Colonic mucosa (tissue), 4 donors: ENCODE results near the gene RTN4IP1. TPM values are rescaled to one million over a fixed set of nuclear protein-coding genes. Genes with fewer than 3 reads are reported as not detected.
"Not testable (repeated sequence)": the region's sequence is repeated elsewhere in the genome, so short reads cannot be mapped to it uniquely, and the experiment has no call there.

ENCODE experiments used
- DNase-seq: peaks from one replicate; pipeline ENCODE4 v3.0.0-alpha.2; 2020
- H3K27ac ChIP-seq: fragments of 200-600 bp; one replicate; pipeline ENCODE4 v1.8.0; 2021
- H3K27me3 ChIP-seq: fragments of 200-600 bp; one replicate; pipeline ENCODE4 v1.8.0; 2021
- H3K36me3 ChIP-seq: fragments of 200-600 bp; one replicate; pipeline ENCODE4 v1.8.0; 2021
- H3K4me1 ChIP-seq: fragments of 200-600 bp; one replicate; pipeline ENCODE4 v1.8.0; 2021; ENCODE audit warnings: mild to moderate bottlenecking
- H3K4me3 ChIP-seq: fragments of 200-600 bp; one replicate; pipeline ENCODE4 v1.8.0; 2021
- H3K9ac ChIP-seq, 2 donors: one replicate each; pipeline ENCODE4 v1.7.0; 2013; ENCODE audit warnings: control low read depth in 2 of 2, low read depth in 2 of 2, low read length in 2 of 2
- H3K9me3 ChIP-seq: fragments of 200-600 bp; one replicate; pipeline ENCODE4 v1.8.0; 2021
- intact Hi-C: fragments of 100-400 bp; cut with DNase I; formaldehyde crosslinking; loops from one replicate; pipeline ENCODE4 v1.14.1; 2022
- total RNA-seq, 2 donors: library from RNA; stranded (reverse); fragmentation: NEBNext Ultra II Directional in 1 of 2; extraction: Animal tissue kit (Norgen Biotek cat#: 25700) in 1 of 2; gene quantifications; one replicate each; pipeline ENCODE4 v1.2.1, GENCODE V29; 2021
- TF ChIP-seq, protein P1 (sequence below): fragments of 200-600 bp; IDR thresholded peaks from one replicate; pipeline ENCODE4 v1.8.0; 2022; ENCODE audit warnings: antibody characterized with exemption, mild to moderate bottlenecking
- donor health status: healthy.
- donor health status: DM: no; HTN: no; CAD: no.
- donor health status: DM: no; HTN: no; CAD: no.

RTN4IP1 gene
- total RNA-seq, 2 donors from 2014 or later = 12.2 to 18.5 TPM

GRCh38 chr6:106553440-106553839 lies 75.9 kb downstream of the RTN4IP1 start:
- Histone ChIP-seq H3K36me3 (no peaks in the 10 kb centered on the region), H3K9ac (no peak overlapping the region), H3K4me1 (no peaks in the 10 kb centered on the region), H3K9me3 (no peaks in the 10 kb centered on the region), H3K4me3 (no peak overlapping the region), H3K27ac (no peak overlapping the region), H3K27me3 (no peaks in the 10 kb centered on the region)
- no peak for DNase-seq
- intact Hi-C loops = no loop called here
- TF ChIP-seq, protein P1, sequence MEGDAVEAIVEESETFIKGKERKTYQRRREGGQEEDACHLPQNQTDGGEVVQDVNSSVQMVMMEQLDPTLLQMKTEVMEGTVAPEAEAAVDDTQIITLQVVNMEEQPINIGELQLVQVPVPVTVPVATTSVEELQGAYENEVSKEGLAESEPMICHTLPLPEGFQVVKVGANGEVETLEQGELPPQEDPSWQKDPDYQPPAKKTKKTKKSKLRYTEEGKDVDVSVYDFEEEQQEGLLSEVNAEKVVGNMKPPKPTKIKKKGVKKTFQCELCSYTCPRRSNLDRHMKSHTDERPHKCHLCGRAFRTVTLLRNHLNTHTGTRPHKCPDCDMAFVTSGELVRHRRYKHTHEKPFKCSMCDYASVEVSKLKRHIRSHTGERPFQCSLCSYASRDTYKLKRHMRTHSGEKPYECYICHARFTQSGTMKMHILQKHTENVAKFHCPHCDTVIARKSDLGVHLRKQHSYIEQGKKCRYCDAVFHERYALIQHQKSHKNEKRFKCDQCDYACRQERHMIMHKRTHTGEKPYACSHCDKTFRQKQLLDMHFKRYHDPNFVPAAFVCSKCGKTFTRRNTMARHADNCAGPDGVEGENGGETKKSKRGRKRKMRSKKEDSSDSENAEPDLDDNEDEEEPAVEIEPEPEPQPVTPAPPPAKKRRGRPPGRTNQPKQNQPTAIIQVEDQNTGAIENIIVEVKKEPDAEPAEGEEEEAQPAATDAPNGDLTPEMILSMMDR = no peak

DNA sequence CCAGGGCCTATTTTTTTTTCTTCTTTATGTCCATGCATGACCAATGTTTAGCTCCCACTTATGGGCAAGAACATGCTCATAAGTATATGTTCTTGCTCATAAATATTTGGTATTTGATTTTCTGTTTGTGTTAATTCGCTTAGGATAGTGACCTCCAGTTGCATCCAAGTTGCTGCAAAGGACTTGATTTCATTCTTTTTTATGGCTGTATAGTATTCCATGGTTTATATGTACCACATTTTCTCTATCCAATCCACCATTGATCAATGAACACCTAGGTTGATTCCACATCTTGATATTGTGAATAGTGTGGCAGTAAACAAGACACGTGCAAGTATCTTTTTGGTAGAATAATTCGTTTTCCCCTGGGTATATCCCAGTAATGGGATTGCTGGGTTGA lies 78.1 kb downstream of the RTN4IP1 start:
- Histone ChIP-seq H3K4me3 (no peak overlapping the region), H3K4me1 (no peaks in the 10 kb centered on the region)

GRCh38 chr6:106549521-106549920 lies 79.8 kb downstream of the RTN4IP1 start:
- no peak overlapping the region for H3K4me3 ChIP-seq
- DNase-seq = no peak
- no peaks in the 10 kb centered on the region for H3K36me3 ChIP-seq
- H3K9ac ChIP-seq = no peak overlapping the region
- H3K9me3 ChIP-seq = no peaks in the 10 kb centered on the region
- intact Hi-C loops = no loop called here
- H3K27me3 ChIP-seq = no peaks in the 10 kb centered on the region
- no peak overlapping the region for H3K27ac ChIP-seq
- TF ChIP-seq, protein P1 = no peak
- no peaks in the 10 kb centered on the region for H3K4me1 ChIP-seq

More for the DNA sequence above, 78.1 kb downstream of the RTN4IP1 start:
- TF ChIP-seq, protein P1 = no peak
- Histone ChIP-seq H3K27me3 (no peaks in the 10 kb centered on the region), H3K9ac (no peak overlapping the region), H3K27ac (no peak overlapping the region), H3K36me3 (no peaks in the 10 kb centered on the region), H3K9me3 (no peaks in the 10 kb centered on the region)
- no peak for DNase-seq
- intact Hi-C loops = no loop called here

DNA sequence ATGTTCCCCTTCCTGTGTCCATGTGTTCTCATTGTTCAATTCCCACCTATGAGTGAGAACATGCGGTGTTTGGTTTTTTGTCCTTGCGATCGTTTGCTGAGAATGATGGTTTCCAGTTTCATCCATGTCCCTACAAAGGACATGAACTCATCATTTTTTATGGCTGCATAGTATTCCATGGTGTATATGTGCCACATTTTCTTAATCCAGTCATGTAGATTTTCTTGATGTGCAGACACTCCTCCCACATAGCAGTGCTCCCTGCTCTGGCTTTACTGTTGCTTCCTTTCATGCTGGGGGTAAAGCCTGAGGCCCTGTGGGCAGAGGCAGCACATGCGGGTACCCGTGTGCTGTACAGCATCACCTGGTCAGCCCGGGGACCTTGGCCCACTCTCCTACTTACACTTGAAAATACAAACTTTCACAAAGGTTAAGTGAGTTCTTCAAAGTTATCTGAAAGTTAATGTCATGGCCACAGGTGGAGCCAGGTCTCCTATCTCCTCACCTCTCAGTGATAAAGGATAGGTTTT lies 80.3 kb downstream of the RTN4IP1 start:
- H3K27me3 ChIP-seq, H3K9me3 ChIP-seq, H3K4me1 ChIP-seq, H3K9ac ChIP-seq, H3K4me3 ChIP-seq, DNase-seq, intact Hi-C loops, H3K36me3 ChIP-seq, H3K27ac ChIP-seq: not testable (repeated sequence)

DNA sequence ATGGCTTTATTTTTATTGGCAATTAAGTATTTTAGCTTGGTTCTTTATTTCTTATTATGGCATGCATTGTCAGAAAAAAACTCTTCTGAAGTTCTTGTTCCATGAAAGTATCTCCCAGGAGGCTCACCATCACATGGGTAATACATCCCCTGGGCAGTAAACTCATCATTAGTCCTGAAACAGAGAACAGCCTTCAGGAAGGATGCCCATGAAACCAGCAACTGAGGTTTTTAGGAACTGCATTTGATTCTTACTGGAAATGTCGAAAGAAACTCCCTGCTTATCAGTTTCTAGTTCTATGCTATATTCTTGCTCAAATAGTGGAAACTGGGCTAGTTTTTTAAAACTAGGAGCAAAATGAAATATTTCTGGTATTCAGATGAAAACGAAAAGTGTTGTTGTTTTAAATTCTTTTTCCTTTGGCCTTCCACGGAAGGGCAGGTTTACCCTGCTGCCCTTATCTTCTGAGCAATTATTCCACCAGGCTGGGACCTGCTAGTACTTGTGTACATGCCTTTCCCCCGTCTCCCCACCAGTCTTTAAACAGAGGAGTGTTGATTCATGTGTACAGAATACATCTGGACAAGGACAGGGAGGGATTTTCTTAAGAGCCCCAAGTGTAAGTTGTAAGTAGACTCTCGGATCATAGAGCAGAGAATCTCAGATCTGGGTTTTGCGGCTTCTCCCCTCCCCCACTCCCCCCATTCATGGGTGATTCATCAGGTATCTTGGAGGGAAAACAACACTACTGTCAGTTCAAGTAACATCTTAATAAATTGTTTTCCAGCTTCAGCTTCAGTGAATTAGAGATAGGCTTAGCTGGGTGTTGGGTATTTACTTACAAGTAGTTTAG lies 81.5 kb downstream of the RTN4IP1 start:
- H3K9me3 ChIP-seq = no peaks in the 10 kb centered on the region
- no peak for DNase-seq
- H3K4me1 ChIP-seq = no peaks in the 10 kb centered on the region
- H3K9ac ChIP-seq = no peak overlapping the region
- TF ChIP-seq, protein P1 = no peak
- no peak overlapping the region for H3K4me3 ChIP-seq
- H3K27me3 ChIP-seq = no peaks in the 10 kb centered on the region
- intact Hi-C loops = no loop called here
- no peaks in the 10 kb centered on the region for H3K36me3 ChIP-seq
- H3K27ac ChIP-seq = peak overlapping the region; percentile 1
